Hematopoietic multipotent progenitor cell treated with erythropoietin and hydrocortisone succinate and interleukin-3 and kit ligand, for 8 days (in vitro differentiated cells): Measurements from ENCODE around the gene PPM1K.
A peak's percentile ranks its signal among the peaks of the same experiment; 100 is the strongest.

Experiments used
- DNase-seq: peaks from one replicate; pipeline ENCODE4 v3.0.0-alpha.2; 2015

The PPM1K gene

DNA sequence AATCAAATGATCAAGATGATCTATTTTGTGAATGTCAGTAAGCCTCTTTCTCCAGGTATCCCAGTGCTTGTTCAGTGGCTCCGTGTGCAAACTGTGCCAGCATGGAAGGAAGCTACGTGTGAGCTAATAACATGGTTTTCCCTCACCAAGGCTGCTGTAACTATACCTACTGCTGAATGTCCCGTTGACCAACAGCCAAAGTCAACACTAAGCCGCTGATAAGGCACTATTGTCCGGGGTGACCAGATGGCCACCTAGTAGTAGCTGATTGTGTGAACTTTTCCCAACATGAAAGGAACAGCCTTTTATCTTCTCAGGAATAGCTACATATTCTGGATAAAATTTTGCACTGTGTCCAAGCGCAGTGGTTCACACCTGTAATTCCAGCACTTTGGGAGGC lies 68.0 kb downstream of the PPM1K start:
- no peak for DNase-seq

DNA sequence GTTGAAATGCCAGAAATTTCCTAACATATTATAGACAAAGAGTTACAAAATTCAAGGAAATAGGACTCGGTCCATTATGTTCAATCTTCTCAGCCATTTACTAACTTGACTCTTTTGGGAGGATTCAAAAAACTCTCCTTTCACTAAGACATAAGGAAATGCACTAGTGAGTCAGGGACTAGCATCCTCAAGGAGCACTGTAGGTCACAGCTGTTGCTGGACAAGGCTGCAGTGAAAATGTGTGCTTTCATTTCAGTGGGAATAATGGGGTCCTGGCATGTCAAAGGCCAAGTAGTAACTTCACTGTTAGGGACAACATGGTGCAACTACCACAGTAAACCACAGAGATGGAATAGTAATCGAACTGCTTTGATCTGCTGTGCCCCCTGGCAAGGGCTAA lies 69.0 kb downstream of the PPM1K start:
- no peak for DNase-seq

DNA sequence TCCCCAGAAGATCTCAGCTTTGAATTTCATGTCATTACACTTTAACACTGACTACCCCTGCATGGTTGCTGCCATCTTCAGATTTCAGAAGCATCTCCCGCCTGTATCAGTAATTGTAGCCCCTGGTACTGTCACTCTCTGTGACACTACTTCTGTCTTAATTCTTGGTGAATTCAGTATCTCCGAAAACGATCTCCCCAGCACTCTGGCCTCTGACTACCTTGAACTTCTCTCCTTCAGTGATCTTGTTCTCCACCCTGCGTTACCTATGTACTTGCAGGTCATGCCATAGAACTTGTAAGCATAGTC lies 72.2 kb downstream of the PPM1K start:
- DNase-seq = no peak

DNA sequence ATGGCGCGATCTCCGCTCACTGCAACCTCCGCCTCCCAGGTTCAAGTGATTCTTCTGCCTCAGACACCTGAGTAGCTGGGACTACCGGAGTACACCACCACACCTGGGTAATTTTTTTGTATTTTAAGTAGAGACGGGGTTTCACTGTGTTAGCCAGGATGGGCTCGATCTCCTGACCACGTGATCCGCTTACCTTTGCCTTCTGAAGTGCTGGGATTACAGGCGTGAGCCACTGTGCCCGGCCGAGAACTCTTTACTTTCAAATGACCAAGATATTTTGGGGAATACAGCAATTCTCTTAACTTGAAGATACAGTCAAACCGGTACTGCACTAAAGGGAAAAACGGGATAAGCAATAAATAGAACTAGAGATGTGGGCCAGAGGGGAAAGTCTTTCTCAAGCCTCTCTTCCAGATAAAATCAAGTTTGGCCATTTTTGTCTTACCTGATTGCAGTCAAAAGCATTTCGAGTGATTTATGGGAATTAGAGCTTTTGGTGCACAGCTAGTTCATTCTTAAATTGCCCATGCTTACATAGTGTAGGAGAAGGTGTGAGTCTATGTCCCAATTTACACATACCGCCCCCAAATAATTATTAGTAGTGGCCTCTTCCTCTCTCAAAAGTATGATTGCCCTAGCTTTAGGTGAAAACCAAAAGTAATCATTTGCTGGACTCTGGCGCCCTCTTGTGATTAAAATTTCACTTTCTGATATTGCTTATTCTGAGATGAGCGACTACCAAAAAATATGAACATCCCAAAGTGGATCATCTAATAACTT lies 72.7 kb downstream of the PPM1K start:
- peak; percentile 72 for DNase-seq

DNA sequence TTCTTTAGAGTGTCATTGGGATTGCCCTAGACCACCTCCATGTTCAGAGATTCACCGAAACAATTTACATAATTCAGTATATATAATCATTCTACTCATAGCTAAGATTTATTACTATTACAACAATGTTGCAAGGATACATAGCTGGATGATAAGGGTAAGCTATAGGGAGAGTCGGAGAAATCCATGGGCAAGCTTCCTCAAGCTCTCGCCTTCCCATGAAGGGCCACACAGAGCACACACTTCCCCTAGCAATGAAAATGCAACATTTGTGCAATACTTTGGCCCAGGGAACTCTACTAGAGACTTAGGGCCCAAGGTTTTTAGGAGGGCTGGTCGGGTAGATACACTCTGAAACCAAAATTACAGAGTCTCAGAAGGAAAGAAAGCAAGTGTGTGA lies 76.2 kb downstream of the PPM1K start:
- no peak for DNase-seq
